Measurements from ENCODE around the gene FAM20A.

FAM20A gene

GRCh38 chr17:68580236-68580770 lies 20.9 kb downstream of the FAM20A start:
- H3K27me3 ChIP-seq (ENCODE audit: insufficient read depth, low read length), result no peaks in the 10 kb centered on the region
- no peak overlapping the region for H2AFZ ChIP-seq (ENCODE audit: low read length)
- no peak for TF ChIP-seq CTCF (IDR thresholded peaks at IDR 0.05; ENCODE audit: low read length)
- no peaks in the 10 kb centered on the region for H3K9me3 ChIP-seq (ENCODE audit: low read length)
- no peak overlapping the region for H3K9ac ChIP-seq (ENCODE audit: low read length)
- no peaks in the 10 kb centered on the region for H4K20me1 ChIP-seq (ENCODE audit: insufficient read depth, low read length)
- no peaks in the 10 kb centered on the region for H3F3A ChIP-seq (ENCODE audit: insufficient read depth, low read length)
- H3K9me2 ChIP-seq (ENCODE audit: low read depth, low read length), result no peaks in the 10 kb centered on the region
- H3K27ac ChIP-seq (ENCODE audit: low read depth, low read length, poor library complexity, severe bottlenecking), result no peak overlapping the region
- H3K4me3 ChIP-seq (ENCODE audit: low read depth, low read length, poor library complexity, severe bottlenecking), result no peak overlapping the region
- H3K36me3 ChIP-seq (ENCODE audit: insufficient read depth, low read length), result no peaks in the 10 kb centered on the region
- H3K79me2 ChIP-seq (ENCODE audit: insufficient read depth, low read length), result no peaks in the 10 kb centered on the region
- H3K4me1 ChIP-seq (ENCODE audit: insufficient read depth, low read length, severe bottlenecking), result no peaks in the 10 kb centered on the region
- no peak overlapping the region for H3K4me2 ChIP-seq (ENCODE audit: low read length)

GRCh38 chr17:68579194-68579927 lies 21.8 kb downstream of the FAM20A start:
- H3K27ac ChIP-seq (ENCODE audit: low read depth, low read length, poor library complexity, severe bottlenecking), result no peak overlapping the region
- H3K4me1 ChIP-seq (ENCODE audit: insufficient read depth, low read length, severe bottlenecking), result no peaks in the 10 kb centered on the region
- no peaks in the 10 kb centered on the region for H3K9me3 ChIP-seq (ENCODE audit: low read length)
- H3F3A ChIP-seq (ENCODE audit: insufficient read depth, low read length), result no peaks in the 10 kb centered on the region
- H4K20me1 ChIP-seq (ENCODE audit: insufficient read depth, low read length), result no peaks in the 10 kb centered on the region
- H3K79me2 ChIP-seq (ENCODE audit: insufficient read depth, low read length), result no peaks in the 10 kb centered on the region
- H3K4me2 ChIP-seq (ENCODE audit: low read length), result no peak overlapping the region
- H2AFZ ChIP-seq (ENCODE audit: low read length), result no peak overlapping the region
- TF ChIP-seq EZH2 (IDR thresholded peaks at IDR 0.05; ENCODE audit: borderline replicate concordance, low read length) (no peak), CTCF (IDR thresholded peaks at IDR 0.05; ENCODE audit: low read length) (no peak)
- H3K4me3 ChIP-seq (ENCODE audit: low read depth, low read length, poor library complexity, severe bottlenecking), result no peak overlapping the region
- H3K36me3 ChIP-seq (ENCODE audit: insufficient read depth, low read length), result no peaks in the 10 kb centered on the region
- no peaks in the 10 kb centered on the region for H3K27me3 ChIP-seq (ENCODE audit: insufficient read depth, low read length)
- no peak overlapping the region for H3K9ac ChIP-seq (ENCODE audit: low read length)
- H3K9me2 ChIP-seq (ENCODE audit: low read depth, low read length), result no peaks in the 10 kb centered on the region

GRCh38 chr17:68578236-68578635 lies 22.9 kb downstream of the FAM20A start:
- no peaks in the 10 kb centered on the region for H3K4me1 ChIP-seq (ENCODE audit: insufficient read depth, low read length, severe bottlenecking)
- H3K4me2 ChIP-seq (ENCODE audit: low read length), result no peak overlapping the region
- no peak overlapping the region for H3K27ac ChIP-seq (ENCODE audit: low read depth, low read length, poor library complexity, severe bottlenecking)
- no peaks in the 10 kb centered on the region for H3K36me3 ChIP-seq (ENCODE audit: insufficient read depth, low read length)
- TF ChIP-seq CTCF (IDR thresholded peaks at IDR 0.05; ENCODE audit: low read length) (no peak), EZH2 (IDR thresholded peaks at IDR 0.05; ENCODE audit: borderline replicate concordance, low read length) (no peak)
- H3F3A ChIP-seq (ENCODE audit: insufficient read depth, low read length), result no peaks in the 10 kb centered on the region
- no peaks in the 10 kb centered on the region for H3K9me2 ChIP-seq (ENCODE audit: low read depth, low read length)
- no peak overlapping the region for H2AFZ ChIP-seq (ENCODE audit: low read length)
- no peaks in the 10 kb centered on the region for H3K27me3 ChIP-seq (ENCODE audit: insufficient read depth, low read length)
- H3K79me2 ChIP-seq (ENCODE audit: insufficient read depth, low read length), result no peaks in the 10 kb centered on the region
- H3K4me3 ChIP-seq (ENCODE audit: low read depth, low read length, poor library complexity, severe bottlenecking), result no peak overlapping the region
- H3K9ac ChIP-seq (ENCODE audit: low read length), result no peak overlapping the region
- no peaks in the 10 kb centered on the region for H3K9me3 ChIP-seq (ENCODE audit: low read length)
- no peaks in the 10 kb centered on the region for H4K20me1 ChIP-seq (ENCODE audit: insufficient read depth, low read length)

All from OCI-LY1 (cell line).